Ramos (cell line): Measurements from ENCODE around the gene BACE2.
"Not testable (repeated sequence)": the region's sequence is repeated elsewhere in the genome, so short reads cannot be mapped to it uniquely, and the experiment has no call there.

Experiments used
- in situ Hi-C: fragments of 300-500 bp; cut with MboI; formaldehyde crosslinking; loops from one replicate; pipeline ENCODE4 v1.14.3; 2022; ENCODE audit warnings: low sequenced_read_pairs; ENCODE audit not compliant: unreplicated experiment

Gene BACE2

DNA sequence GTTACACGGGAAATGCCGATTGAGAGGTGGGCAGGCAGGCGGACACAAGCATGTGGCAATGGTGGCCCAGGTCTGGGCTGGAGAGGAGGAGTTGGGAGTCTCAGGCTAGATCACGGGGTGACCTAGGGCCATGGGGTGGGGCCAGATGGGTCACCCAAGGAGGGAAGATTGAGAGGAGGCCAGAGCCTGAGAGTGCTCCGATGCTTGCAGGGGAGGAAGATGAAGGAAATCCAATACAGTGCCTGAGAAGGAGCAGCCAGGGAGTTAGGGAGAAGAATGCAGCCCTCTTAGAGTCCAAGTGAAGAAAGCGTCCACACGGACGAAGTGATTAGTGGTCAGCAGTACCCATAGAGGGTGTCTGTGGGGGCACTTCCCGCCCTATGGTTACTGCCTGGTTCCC, 87.2 kb downstream of the BACE2 start:
- in situ Hi-C loops: no loop called here

DNA sequence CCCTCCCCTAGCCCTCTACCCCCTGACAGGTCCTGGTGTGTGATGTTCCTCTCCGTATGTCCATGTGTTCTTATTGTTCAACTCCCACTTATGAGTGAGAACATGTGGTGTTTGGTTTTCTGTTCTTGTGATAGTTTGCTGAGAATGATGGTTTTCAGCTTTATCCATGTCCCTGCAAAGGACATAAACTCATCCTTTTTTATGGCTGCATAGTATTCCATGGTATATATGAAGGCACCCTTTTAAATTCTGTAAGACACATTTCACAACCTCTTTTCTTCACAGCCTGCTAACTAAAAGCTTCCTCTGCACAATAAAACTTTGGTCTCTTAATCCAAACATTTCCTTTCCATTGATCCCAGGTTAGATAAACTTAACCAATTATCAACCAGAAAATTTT, 88.3 kb downstream of the BACE2 start:
- in situ Hi-C loops: not testable (repeated sequence)

DNA sequence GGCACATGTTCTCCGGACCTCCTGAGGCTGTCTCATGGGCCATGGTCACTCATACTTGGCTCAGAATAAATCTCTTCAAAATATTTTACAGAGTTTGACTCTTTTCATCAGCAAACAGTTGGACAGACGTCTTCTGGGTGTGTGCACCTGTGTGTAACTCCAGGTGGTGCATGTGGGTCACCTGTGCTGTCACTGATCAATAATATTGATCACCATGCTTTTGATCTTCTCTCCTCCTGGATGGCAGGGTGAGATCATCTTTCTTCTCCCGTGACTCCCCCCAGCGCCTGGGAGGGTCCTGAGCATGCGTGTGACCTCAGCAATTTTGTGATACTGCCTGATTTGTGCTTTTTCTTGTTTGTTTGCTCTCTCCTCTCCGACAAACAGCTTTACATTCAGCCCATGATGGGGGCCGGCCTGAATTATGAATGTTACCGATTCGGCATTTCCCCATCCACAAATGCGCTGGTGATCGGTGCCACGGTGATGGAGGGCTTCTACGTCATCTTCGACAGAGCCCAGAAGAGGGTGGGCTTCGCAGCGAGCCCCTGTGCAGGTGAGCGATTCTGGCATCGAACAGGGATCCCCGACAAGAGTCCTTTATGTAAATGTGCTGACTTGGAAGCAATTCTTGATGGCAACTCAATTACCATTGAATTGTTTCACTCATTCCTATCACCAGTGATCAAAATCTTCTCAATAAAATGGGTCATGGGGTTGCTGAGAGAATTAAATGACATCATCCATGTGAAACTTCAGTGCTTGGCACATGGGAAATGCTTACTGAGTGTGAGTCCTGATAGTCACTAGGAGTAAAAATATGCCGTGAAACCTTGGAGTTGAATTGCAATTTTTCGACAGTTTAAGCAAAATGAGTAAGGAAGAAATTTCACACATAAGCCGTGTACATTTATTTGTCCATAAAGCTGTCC, 89.1 kb downstream of the BACE2 start:
- in situ Hi-C loops: no loop called here

DNA sequence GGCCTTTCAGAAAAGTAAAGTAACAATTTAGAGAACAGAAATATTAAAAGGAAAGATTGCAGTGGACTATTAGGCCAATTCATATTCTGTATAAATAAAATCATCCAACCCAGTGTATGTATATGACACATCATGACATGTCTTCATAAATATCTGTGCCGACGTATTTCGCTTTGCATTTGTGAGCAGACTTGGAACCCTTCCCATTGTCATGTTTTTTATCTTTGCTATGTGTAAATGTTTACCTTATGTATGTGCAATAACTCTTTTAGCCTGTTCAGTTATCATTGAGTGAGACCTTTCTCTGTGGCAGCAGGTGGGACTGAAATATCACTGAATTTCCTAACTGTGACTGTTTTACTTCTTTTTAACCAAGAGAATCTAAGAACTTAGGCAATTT, 90.7 kb downstream of the BACE2 start:
- in situ Hi-C loops: no loop called here

DNA sequence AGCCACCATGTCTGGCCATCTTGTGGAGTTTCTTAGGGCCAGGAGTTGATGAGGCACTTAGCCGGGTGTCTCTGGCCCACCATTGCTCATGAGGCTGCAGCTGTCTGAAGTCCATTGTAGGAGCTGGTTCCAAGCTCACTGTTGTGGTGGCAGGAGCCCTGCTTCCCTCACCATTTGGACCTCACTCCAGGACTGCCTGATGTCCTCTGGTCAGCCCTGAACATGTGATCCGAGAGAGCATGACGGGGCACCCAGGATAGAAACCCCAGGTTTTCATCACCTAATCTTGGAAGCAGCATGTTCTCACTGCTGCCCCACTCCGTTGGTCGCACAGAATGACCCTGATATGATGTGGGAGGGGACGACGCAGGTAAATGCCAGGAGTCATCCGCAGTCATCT, 92.5 kb downstream of the BACE2 start:
- in situ Hi-C loops: no loop called here

DNA sequence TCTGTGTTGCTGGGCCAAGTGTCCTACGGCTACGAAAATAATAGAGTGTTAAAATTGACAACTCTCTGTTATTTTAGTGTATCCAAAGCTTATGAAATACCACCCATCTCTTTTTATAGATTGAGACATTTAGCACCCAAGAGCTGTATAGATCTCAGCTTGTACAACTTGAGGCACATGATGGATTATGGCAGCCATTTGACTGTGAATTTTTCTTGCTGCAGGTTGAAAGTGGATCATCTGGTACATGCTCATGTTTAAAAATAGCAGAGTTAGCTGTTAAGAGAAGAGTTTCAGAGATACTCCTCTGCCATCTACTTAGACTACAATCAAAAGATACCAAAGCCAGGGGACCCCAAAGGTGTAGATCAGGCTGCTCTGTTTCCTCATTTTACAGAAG, 99.4 kb downstream of the BACE2 start:
- in situ Hi-C loops: no loop called here

DNA sequence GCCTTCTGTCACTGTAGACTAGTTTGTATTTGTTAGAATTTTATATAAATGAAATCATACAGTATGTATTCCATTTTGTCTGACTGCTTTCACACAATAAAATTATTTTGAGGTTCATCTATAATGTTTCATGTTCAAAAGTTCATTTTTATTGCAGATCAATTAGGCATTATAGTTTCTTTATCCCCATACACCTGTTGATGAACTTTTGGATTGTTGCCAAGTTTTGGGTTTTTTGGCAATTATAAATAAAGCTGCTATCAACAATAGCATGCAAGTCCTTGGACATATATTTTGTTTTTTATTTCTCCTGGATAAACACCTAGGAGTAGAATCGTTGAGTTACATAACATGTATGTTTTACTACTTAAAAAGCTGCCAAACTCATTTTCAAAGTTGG, 101.6 kb downstream of the BACE2 start:
- in situ Hi-C loops: no loop called here

DNA sequence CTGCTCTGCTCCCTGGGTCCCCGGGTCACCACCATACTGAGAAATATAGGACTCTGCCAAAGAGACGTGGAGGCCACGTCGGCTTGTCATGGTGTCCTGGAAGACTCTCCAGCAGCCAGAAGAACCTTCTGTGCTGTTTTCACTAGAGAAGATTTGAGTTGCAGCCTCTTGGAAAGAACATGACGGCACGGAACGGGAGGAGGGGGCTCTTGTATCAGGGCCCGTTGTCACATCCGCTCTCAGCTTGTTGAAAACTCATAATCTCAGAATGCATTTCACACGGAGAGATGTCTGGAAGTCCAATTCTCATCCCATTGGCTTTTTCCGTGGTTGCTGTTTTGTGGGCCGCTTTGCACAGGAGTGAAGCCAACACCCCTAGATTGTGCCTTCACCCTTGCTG, 109.2 kb downstream of the BACE2 start:
- in situ Hi-C loops: no loop called here

DNA sequence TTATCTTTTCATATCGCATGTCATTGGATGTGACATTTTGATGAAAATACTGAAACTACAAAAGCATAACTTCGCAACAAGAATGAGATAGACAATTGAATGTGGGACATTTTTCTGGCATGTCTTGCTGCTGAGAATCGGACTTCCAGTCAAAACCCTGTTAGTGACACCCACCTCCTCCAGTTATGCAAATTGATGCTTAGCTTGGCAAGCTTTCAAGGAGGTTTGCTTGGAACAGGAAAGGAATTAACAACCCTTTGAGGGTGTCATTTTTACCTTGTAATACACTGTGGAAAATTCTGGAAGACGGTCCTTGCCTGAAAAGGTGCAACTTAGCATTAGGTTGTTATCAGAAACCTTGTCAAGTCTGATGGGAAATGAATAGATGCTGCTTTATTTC, 109.9 kb downstream of the BACE2 start:
- in situ Hi-C loops: no loop called here

DNA sequence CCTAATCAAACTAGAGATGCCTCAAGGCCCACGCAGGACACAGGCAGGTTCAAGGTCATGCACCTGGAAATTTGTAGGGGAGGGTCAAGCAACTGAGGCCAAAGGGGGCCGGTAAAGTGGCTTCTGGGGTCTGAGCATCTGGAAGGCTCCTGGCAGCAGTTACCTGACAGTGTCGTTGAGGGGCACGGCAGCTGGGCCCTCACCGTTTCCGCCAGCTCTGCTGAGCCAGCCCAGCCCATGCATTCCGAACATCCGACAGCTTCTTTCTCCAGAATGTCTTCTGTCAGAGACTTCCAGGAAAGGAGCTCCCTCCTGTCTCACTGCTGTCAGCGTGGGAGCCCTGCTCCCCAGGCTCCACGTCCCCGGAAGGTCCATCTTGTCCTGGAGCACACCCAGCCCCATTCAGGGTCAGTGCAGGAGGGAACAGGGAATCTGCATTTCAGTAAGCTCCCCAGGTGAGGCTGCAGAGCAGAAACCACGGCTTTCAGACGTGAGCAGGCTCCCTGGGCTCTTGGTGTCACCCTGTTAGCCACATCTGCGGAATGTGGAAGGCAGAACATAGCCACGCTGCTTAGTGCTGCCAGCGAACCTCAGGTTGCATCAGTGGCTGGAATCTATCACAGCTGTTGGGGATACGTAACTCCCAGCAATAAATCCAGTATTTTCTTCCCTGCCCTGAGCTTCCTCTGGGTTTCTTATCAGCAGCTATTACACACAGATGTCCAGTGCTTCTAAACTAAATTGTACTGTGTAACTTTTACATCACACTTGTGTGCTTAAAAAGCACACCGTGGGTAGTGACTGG, 112.4 kb downstream of the BACE2 start:
- in situ Hi-C loops: no loop called here

DNA sequence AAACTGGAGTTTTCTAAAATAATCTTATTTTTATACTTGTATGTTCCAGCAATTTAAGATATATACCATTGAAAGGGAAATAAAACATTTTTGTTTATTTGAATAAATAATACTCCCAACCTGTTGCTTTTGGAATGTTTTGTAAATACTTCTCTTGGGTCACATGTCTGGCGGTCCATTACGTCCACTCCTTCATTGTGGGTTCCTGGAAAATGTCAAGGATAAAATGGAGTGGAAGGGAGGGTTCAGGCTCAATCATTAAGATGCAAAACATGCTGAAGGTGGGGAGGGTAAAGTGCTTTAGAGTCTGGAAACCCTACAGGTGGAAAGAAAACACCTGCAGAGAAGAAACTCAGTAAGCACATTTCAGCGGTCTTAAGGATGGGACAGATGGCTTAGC, 114.5 kb downstream of the BACE2 start:
- in situ Hi-C loops: no loop called here

DNA sequence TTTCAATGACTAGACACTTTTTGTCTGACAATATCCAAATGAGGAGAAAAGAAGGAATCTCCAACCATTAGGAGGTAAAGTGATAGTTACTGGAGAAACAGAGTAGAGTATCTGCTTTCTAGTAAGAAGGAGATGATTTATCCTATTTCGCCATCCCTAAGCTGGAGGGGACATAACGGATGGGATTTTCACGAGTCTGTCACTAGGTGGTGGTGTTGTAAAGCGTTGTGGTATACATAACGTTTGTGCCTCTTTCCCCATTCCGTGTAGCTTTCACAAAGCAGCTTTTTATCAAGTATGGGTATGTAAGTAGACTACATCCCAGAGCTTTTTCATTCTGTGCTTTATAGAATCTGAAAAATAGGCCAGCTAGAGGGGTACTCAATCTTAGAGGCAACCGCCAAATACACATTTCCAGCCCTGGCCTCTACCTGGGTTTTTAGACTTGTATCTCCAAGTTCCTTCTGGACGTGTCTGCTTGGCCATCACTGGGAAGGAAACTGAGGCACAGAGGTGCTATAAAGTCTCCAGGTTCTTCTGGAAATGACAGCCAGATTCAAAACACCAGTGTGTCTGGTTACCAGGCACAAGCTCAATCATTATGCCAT, 115.4 kb downstream of the BACE2 start:
- in situ Hi-C loops: no loop called here

DNA sequence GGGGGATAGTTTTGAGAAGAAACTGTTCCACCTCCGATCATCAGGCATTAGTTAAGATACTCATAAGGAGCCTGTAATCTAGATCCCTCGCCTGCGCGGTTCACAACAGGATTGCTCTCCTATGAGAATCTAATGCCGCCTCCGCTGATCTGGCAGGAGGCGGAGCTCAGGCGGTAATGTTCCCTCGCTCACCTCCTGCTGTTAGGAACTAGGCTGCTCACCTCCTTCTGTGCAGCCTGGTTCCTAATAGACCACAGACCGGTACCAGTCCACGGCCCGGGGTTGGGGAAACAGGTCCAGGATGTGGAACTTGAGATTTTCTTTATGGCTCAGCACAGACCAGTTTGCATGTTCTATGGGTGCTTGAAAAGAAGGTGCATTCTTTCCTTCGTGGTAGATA, 121.5 kb downstream of the BACE2 start:
- in situ Hi-C loops: no loop called here

DNA sequence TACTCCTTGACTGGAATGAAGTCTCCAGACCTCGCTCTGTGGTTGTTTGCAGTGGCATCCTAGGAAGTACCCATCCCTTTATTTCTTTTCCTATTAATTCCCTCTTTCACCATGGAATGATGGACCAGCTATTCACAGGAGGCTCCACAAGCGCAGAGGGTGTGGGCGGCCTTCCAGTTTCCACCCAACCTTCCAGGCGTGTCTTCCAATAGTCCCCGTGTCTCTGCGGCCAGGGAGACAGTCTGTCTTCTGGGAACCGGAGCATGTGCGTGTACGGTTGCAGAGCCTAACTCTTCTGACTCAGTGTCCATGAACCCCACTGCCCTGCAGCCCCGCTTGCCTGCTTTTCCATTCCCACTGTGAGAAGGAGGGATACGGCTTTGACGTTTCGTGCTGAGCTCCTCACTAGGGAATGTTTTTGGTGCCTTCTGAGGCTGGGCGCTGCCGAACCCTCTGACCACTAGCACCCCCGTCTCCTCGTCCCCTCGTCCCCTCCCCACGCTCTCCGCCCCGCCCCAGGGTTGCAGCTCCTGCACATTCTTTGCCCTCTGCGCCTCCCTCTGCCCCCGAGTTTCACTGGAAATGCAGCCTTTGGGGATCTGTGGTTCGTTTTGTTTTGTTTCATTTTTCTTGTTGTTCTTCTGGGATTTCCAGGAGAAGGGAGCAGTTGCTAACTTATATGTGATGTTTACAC, 122.3 kb downstream of the BACE2 start:
- in situ Hi-C loops: no loop called here

DNA sequence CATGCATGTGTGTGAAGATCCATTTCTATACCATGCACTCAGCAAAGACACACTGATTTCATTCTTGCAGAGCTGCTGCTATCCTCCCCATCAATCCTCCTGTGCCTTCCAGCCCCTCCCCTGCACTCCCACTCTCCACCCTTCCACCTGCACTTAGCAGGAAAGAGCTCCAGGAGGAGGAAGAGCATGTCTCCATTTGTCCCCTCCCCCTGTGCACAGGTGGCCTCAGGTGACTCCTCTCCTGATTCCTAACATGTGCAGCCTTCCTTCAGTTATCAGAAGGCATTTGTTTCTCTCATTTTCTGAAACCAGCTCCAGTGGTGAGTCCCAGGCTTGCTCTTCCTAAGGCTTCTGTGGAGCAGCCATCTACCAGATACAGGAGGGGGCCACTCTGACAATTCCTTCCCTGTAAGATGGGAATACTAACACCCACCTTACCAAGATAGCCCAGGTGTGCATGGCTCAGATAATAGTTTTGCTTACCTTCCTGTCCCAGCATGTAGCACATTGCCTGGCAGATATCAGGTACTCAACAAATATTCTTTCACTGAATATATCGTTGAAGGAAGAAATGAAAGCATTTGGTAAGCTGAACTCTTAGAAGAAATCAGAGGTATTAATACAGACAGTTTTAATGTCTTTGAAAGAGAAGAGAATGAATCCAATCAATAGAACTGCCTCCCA, 126.7 kb downstream of the BACE2 start:
- in situ Hi-C loops: no loop called here

DNA sequence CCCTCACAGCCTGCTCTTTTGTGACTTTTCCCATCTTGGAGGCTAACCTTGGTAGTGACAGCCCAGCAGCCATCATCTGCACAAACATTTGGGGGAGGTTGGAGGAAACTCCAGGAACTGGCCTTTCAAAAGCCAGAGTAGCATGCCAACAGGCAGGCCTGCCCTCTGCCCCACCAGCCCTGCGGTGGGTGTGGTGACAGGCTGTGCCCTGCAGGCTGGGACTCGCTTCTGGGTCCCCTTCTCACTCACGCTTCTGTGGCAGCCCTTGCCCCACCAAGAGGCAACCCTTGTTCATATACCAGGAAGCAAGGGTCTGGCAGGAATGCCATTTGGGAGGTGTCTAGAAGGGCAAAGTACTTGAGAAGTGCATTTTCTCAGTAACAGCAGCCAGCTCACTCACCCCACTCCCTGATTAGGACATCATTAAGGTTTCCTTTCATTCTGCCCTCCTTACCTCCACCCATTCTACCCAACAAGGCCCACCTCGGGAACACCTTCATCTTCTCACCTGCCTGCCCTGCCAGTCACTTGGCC, 127.8 kb downstream of the BACE2 start:
- in situ Hi-C loops: no loop called here

DNA sequence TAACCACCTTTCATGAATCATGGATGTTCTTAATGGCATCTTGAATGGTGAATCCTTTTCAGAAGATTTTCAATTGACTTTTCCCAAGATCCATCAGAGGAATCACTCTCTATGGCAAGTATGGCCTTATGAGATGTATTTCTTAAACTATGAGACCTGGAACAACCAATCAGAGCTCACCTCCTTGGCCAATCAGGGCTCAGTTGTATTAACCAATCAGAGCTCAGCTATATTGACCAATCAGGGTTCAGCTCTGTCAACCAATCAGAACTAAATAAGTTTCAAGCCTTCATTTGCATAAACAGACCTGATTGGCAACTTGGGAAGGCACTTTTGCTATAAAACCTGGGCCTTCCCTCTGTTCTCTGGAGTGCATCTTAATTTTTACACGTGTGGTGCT, 135.0 kb downstream of the BACE2 start:
- in situ Hi-C loops: no loop called here

DNA sequence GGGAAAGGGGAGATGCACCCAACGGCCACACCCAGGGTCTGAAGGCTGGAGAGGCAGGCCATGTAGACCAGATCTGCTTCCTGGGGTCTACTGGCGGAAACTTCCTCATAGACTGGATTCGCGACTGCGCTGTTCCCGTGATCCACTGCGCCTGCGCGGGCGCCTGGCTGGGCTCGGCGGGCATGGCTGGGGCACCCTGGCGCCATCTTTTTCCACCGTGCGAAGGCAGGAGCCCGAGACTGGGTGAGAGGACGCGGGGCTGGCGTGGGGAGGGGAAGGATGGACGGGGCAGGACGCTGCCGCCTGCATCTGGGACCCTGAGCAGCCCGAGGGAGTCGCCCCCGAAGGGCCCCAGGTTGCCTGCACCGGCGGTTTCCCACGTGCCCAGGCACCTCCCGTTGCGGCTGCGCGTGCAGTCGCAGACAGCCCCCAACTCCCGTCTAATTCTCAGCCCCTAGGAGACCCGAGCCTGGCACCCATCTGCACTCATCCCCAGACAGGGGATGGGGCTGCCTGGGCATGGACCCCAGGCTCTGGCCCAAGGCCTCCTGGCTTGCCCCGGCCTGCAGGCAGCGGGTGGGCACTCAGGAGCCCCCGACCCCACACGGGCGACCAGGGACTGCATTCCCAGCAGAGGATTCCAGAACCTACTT, 136.2 kb downstream of the BACE2 start:
- in situ Hi-C loops: no loop called here

DNA sequence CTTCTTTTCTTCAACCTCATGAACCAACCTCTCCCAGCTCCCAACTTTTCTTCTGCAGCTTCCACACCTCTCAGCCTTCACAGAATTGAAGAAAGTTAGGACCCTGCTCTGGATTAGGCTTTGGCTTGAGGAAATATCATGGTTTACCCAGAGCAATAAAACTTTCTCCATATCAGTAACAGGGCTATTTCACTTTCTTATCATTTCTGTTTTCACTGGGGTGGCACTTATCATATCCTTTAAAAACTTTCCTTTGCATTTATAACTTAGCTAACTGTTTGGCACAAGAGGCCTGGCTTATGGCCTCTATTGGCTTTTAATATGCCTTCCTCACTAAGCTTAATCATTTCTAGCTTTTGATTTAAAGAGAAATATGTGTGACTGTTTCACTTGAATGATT, 139.3 kb downstream of the BACE2 start:
- in situ Hi-C loops: no loop called here
